ENCODE measurements around the gene PCDH9. TPM values are rescaled to one million over a fixed set of nuclear protein-coding genes. Genes with fewer than 3 reads are reported as not detected.

Gene PCDH9
- total and polyA plus RNA-seq, 11 donors, result 3.0 to 39.6 (median 21.6) TPM

- no peak overlapping the region for H3K27ac ChIP-seq
- no peak for ATAC-seq
- intact Hi-C loops (cut with DNase I), result no loop called here
- DNase-seq, result no peak
- H3K27me3 ChIP-seq, result no peaks in the 10 kb centered on the region
- no peak for TF ChIP-seq CTCF (IDR thresholded peaks at IDR 0.05)
- TF ChIP-seq POLR2A (IDR thresholded peaks at IDR 0.05), result no peak
- H3K4me3 ChIP-seq, result no peak overlapping the region
- H3K36me3 ChIP-seq, result no peaks in the 10 kb centered on the region
- WGBS, 4 donors, result 94 to 97% (median 96%) methylated on average over 4 of the region's 4 CpGs
- no peaks in the 10 kb centered on the region for H3K9me3 ChIP-seq
- no peaks in the 10 kb centered on the region for H3K4me1 ChIP-seq
These were observed 682.5 kb downstream of the PCDH9 start for GRCh38 chr13:66547685-66548084.

- no peak overlapping the region for H3K4me3 ChIP-seq
These were observed 683.4 kb downstream of the PCDH9 start for GRCh38 chr13:66546534-66547379.

GRCh38 chr13:66543780-66544179 lies 686.4 kb downstream of the PCDH9 start:
- intact Hi-C loops (cut with DNase I), result no loop called here
- no peak for TF ChIP-seq POLR2A (IDR thresholded peaks at IDR 0.05)
- TF ChIP-seq CTCF (IDR thresholded peaks at IDR 0.05), result no peak

More at GRCh38 chr13:66546534-66547379, 683.4 kb downstream of the PCDH9 start:
- no peaks in the 10 kb centered on the region for H3K9me3 ChIP-seq
- ATAC-seq (no peak), DNase-seq (no peak)
- no peaks in the 10 kb centered on the region for H3K36me3 ChIP-seq
- no peak for TF ChIP-seq CTCF (IDR thresholded peaks at IDR 0.05)
- TF ChIP-seq POLR2A (IDR thresholded peaks at IDR 0.05), result no peak
- no peak overlapping the region for H3K27ac ChIP-seq
- no peaks in the 10 kb centered on the region for H3K4me1 ChIP-seq
- 77 to 89% (median 85%) methylated on average over 2 of the region's 2 CpGs for WGBS, 4 donors
- H3K27me3 ChIP-seq, result no peaks in the 10 kb centered on the region
- intact Hi-C loops (cut with DNase I), result no loop called here

GRCh38 chr13:66537417-66537816 lies 692.7 kb downstream of the PCDH9 start:
- Histone ChIP-seq H3K36me3 (no peaks in the 10 kb centered on the region), H3K4me1 (no peaks in the 10 kb centered on the region), H3K9me3 (no peaks in the 10 kb centered on the region), H3K4me3 (no peak overlapping the region), H3K27ac (no peak overlapping the region), H3K27me3 (no peaks in the 10 kb centered on the region)
- 58 to 70% (median 64%) methylated on average over 1 of the region's 1 CpG for WGBS, 4 donors
- DNase-seq (no peak), ATAC-seq (no peak)
- intact Hi-C loops (cut with DNase I), result no loop called here
- TF ChIP-seq CTCF (IDR thresholded peaks at IDR 0.05), result no peak
- TF ChIP-seq POLR2A (IDR thresholded peaks at IDR 0.05), result no peak

More at GRCh38 chr13:66543780-66544179, 686.4 kb downstream of the PCDH9 start:
- H3K27ac ChIP-seq, result no peak overlapping the region
- H3K36me3 ChIP-seq, result no peaks in the 10 kb centered on the region
- WGBS, 4 donors, result 48 to 70% (median 55%) methylated on average over 1 of the region's 1 CpG
- DNase-seq, result no peak
- no peaks in the 10 kb centered on the region for H3K4me1 ChIP-seq
- no peaks in the 10 kb centered on the region for H3K27me3 ChIP-seq
- no peak for ATAC-seq
- H3K9me3 ChIP-seq, result no peaks in the 10 kb centered on the region
- no peak overlapping the region for H3K4me3 ChIP-seq

All from heart left ventricle (tissue), 16 donors.